Stimulated activated CD4-positive, alpha-beta T cell treated with anti-CD3 and anti-CD28 coated beads, Interleukin-15, amount 100 ng/mL, for 1 hour (primary cell): ENCODE data around the gene ADARB2.
"Not testable (repeated sequence)": the region's sequence is repeated elsewhere in the genome, so short reads cannot be mapped to it uniquely, and the experiment has no call there.

Experiments
- DNase-seq, 2 donors: peaks; one replicate each; pipeline ENCODE4 v3.0.0-alpha.2; 2020; ENCODE audit warnings: low read depth in 1 of 2, low spot score in 1 of 2

ADARB2 gene

DNA sequence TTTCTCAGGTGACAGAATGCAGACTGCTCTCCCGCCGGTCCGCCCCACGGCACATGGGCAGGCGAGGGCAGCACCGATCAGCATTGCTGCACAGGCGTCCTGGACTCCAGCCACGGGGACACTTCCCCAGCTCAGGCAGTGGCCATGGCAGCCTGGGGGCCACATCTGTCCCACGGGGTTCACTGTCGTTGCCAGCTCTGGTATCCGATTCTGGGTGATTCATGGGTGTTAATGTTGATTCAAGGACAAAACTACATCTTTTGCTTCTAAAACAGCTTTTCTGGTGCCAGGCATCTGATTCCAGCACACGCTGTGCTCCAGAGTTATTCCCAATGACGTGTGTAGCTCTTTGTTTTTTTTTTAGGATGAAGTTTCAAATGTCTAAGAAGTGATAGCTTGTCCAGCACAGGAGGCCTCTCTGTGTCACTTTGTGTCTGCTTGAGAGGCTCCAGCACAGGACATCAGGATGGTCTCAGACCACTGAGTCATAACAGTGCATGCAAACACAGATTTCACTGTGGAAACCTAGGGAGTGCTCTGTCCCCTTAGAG is 463.1 kb downstream of the ADARB2 start:
- no peak for DNase-seq

DNA sequence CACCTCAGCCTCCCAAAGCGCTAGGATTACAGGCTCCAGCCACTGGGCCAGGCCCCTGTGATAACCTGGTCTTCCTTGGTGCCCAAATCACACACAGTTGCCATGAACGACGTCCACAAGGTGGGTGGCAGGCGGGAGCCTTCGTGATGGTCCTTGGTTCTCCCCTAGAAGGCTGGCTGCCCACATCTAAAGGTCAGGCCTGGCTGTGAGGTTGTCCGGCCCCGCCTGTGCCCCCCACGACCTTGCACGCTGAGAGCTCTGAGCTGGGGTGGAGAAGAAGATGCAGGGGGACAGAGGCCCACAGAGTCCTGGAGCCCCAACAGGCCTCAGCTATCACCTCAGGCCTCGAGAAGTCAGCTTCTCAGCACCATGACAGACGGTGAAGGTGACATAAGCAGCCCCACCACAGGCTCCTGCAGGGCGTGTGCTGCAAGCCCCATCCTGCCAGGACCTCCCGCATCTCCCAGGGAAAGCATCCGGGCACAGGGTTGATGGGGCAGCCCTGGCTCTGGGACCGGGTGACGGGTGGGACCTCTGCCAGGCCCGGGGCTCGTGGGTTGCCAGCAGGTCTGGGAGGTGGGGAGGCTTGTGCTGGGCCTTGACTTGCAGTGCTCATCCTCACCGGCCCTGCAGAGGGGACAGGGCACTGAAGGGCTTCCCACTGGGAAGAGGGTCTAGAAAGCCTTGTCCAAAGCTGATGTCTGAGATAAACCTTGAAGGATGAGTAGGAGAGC is 463.8 kb downstream of the ADARB2 start:
- DNase-seq, result no peak

DNA sequence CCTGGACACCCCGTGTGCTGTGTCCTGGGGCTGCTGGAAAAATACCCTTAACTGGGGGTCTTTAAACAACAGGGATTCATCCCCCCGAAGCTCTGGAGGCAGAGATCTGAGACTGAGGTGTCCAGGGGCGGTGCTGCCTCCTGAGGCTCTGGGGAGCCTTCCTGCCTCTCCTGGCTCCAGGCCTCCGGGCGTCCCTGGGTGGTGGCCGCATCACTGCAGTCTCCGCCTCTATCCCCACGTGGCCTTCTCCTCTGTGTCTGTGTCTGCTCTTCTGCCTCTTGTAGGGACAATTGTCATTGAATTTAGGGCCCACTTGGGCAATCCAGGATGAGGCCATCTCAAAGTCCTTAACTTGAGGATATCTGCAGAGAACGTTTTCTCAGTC is 464.6 kb downstream of the ADARB2 start:
- DNase-seq, result no peak

DNA sequence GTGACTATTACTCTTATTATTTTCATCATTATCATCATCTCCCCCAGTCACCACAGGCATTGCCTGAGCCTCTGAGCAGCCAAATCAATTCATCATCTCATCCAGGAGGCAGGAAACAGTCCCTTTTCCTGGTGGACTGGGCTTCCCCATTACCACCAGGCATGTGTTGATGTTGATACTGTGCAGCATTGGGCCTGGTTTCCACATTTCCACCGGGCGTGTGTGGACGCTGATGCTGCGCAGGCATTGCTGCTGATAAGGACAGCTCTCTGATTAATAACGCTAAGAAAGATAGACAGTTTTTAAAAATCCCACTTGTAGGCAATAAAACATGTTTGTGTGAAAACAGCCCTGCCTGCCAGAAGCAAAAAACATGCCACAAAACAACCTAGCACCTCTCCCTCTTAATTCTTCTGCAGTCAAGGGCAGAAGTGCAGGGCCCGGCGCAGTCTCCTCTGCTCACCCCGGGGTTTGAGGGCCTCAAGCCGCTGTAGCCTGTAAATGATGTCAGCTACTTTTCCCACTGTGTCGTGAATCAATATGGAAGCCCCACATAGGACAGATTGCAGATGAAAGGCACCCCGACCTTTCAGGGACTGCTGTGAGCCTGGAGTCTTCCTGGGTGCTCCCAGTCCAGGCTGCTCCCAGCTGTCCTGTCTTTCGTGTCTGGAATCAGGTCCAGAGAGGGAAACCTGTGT is 465.1 kb downstream of the ADARB2 start:
- no peak for DNase-seq

DNA sequence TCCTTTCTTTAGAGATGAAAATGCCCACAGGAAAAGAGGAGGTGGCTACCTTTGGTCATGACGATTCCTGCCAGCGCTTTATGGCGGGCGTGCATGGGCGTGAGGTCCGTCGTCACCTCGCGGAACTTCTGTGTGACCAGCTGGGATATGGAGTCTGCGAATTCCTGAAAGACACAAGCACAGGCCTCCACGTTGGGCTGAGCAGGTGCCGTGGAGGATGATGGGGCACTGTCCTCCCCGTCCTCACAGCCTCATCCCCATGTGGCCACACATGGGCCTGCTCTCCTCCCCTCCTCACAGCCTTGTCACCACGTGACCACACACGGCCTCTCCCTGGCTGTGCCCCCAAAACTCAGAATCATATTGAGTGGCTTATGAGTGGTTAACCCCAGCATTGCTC is 466.4 kb downstream of the ADARB2 start:
- DNase-seq, result no peak

DNA sequence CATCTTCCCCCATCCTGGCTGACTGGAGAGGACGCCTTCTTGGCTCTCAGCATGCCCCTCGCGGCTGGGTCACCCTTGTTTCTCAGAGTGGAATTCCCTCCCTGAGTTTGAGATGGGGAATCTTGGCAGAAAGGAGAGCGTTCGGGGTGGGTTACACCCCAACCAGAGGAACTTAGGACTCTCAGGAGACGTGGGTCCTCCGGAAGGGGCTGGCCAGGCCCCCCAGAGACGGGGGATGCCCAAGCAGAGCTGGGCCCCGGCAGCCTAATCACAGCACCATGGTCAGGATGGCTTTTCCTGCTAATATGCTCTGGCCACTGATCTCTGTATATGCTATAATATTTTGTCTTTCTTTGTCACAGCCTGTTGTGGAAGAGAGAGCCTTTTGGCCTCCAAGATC is 466.8 kb downstream of the ADARB2 start:
- DNase-seq, result no peak

DNA sequence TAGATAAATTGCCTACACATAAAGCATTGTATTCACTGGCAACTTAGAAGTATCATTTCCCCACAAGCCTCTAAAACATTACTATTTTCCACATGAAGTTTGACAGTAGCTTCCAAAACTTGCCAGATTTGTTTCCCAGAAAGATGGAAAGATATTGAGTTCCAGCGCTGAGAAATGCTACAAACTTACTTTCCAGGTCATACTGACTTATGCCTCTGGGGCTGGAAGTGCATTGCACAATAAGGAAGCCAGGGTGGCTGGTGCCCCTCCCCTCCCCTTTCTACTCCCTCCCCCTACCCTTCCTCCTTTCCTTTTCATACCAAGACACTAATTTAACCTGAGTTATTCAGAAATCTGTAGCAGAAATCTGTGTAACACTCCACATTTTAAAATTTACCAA is 468.5 kb downstream of the ADARB2 start:
- no peak for DNase-seq

DNA sequence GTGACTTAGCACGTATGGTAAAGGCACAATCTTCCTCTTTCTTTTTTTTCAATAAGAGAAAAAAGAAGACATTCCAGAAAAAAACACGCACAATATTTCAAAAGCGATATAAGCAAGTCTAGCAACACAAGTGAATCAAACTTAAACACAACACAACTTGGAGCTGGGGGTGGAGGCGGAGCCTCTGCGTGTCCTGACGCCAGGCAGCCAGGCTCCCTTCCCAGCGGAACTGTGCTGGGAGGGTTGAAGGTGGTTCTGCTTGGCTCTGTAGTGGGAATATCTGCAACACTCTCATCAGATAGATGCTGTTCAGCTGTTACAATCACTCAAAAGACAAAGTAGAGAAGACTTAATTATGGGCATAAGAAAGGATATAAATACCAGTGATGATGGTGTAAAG is 469.8 kb downstream of the ADARB2 start:
- no peak for DNase-seq

DNA sequence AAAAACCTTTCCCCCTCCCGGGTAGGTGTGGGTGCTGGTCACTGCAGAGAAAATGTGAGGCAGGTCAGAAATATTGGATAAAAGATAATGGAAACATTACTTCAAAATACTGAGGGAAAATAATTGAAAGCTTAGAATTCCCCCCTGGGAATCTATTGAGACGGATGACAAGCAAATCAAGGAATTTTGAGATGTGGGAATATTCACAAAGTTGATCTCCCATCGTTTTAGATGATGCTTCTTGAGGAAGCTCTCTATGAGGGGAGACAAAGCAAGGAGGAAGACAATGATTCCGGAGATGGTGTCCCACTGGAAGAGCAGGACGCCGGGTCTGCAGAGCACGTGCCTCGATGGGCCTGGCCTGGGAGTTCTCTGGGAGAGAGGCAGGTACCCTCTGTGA is 470.2 kb downstream of the ADARB2 start:
- DNase-seq, result no peak

DNA sequence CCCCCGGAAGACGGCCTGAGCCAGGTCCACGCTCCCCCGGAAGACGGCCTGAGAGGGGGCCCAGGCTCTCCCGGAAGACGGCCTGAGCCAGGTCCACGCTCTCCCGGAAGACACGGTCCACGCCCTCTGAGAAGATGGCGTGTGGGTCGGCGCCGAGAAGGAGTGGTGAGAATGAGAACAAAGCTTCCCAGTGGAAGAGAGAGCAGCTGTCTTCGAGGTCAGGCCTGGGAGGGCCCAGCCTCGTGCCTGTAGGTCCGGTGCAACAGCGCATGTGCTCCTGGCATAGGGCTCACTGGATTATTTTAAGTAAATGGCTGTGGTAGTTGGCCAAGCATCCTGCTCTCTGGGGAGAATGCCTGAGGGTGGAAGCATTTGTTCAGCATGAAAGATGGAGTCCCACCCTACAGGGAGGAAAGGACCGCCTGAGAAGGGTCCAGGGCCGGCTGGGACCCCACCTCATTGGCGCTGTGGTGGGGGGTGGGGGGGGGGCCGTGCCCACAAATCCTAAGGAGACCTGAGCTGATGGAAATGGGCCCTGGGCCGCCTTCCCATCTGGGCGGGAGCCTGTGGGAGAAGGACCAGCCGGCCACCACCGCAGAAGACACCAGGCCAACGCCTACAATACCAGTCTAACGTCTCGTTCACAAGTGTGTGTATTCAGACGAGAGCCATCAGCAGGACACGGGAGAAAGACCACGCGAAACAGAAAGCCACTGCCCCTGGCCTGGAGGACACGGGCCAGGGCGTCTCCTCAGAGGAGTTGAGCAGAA is 471.1 kb downstream of the ADARB2 start:
- DNase-seq, result no peak

DNA sequence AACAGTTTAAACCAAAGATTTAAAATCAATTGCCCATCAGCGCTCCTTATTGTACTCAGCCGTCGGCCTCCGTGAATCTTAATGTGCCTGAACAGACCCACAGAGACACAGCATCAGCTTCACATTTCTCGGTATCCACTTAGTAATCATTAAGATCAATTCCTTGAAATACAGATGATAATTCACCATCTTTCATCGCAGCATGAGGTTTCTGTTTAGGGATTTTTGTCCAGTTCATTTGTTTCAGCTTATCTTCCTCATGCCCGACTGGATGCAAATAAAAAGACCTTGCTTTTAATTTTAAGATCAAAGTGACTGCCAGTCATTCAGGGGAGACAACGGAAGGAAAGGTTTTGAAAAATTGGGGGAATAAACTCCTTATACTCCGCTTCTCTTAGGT is 473.3 kb downstream of the ADARB2 start:
- no peak for DNase-seq

DNA sequence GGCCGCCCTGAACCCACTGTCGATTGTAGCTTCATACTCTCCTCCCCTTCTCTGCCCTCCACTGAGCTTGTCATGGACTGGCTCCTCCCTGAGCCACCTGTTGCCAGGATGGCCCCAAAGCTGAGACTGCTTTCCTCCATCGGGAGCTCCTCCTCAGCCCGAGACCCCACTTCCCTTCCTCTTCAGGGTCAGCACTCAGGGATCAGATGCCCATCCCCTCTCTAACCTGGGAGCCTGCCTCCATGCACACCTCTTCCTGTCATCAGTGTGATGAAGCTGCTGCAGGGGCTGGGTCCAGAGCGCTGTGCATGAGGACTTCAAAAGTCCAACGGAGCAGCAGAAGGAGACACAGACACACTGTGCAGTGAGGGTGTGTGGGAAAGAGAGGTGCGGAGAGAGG is 480.1 kb downstream of the ADARB2 start:
- no peak for DNase-seq

DNA sequence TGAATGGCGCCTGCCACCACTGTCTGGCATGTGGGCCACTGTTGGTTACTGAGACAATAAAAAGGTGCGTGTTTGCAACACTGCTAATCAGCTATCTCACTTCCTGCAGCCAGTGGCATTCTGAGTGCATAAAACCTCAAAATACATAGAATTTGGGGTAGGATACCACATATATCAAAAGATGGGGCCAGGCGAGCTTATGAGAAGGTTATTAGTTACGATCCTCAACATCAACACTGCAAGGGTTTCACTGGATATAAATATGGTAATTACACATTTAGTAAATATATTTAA is 480.9 kb downstream of the ADARB2 start:
- DNase-seq, result no peak

DNA sequence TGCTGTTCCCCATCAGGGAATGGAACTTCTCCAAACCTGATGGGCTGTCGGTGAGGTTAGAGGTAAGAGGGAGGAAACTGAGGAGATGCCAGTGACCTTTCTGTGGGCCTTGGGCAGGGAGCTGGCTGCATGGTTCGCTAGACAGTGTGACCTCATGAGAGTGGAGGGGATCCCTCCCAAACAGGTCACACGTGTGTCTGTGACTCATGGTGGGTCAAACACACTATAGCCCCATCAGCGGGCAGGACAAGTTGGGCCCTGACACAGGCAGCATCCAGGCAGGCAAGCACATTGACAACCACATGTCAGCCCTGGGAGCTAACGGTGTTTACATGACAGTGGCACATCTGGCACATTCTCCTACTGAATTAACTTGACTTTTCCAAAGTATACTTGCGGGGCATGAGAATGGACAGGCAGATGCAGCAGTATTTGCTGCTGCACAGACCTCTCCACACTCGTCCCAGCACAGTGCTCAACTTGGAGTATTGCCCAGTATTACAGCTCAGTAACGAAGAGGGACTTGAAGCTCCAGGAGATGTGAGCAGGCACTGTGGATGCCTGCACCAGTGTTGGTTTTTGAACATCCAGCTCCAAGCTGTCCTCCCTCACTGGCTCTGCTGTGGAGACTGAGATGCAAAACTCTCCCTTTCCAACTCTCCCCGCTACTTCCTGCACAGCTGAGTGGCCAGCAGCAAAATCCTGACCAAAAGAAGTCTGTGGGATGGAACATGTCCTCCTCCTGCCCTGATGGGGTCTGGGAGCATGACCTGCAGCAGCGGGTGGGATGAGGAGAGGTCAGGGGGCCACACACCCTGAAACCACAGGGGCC is 481.5 kb downstream of the ADARB2 start:
- no peak for DNase-seq

DNA sequence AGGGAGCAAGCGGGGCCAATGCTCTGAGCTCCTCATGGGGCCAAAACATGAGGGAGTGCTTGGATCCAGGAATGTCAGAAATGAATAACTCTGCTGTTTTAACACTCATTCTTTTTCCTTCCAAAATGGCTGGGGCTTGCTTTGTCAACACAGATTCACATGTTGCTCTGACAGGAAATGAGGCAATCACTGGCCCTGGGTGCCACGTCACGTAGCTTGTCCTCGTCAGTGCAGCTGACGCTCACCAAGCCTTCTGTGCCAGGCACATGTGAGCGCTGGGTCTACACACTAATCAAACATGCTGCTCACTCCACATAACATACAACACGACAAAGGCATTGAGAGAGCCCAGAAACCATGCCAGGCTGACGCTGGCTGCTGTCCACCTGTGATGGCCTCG is 482.2 kb downstream of the ADARB2 start:
- DNase-seq, result no peak

DNA sequence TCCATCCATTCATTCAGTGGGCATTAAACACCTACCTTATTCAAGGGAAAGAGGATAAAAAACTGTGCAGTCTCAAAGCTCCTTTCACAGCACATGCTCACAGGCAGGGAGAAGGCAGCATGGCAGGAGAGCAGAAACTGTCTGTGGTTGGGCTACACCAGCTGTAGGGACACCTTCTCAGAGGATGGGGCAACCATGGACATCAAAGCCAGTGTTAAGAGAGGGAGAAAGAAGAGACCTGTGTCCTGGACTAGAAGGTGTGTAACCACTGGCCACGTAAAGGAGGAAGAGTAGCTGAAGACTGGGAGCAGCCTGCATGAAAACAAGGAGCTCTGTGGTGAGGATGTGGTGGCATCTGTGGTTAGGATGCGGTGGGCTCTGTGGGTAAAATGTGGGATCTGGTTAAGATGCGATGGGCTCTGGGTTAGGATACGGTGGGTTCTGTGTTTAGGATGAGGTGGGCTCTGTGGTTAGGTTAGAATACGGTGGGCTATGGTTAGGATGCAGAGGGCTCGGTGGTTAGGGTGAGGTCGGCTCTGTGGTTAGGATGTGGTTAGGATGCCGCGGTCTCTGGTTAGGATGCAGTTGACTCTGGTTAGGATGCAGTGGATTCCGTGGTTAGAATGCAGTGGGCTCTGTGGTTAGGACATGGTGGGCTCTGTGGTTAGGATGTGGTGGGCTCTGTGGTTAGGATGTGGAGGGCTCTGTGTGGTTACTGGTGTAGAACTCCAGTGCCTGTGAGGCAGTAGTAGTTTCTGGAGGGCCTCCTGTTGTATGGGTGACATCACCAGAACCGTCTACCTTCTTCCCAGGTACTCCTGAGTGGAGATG is 483.6 kb downstream of the ADARB2 start:
- no peak for DNase-seq

DNA sequence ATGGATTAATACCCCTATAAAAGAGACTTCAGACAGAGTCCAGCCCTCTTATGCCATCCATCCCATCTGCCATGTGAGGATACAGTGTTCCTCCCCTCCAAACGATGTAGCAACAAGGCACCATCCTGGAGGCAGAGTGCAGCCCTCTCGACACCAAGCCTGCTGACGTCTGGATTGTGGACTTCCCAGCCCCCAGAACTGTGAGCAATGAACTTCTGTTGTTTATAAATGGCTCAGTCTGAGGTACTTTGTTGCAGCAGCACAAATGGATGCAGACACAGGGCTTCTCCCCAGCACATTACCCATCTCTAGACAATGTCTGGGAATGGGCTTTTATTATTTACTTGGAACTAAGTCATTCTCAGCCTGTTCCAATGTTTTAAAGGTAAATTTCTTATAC is 485.6 kb downstream of the ADARB2 start:
- no peak for DNase-seq

DNA sequence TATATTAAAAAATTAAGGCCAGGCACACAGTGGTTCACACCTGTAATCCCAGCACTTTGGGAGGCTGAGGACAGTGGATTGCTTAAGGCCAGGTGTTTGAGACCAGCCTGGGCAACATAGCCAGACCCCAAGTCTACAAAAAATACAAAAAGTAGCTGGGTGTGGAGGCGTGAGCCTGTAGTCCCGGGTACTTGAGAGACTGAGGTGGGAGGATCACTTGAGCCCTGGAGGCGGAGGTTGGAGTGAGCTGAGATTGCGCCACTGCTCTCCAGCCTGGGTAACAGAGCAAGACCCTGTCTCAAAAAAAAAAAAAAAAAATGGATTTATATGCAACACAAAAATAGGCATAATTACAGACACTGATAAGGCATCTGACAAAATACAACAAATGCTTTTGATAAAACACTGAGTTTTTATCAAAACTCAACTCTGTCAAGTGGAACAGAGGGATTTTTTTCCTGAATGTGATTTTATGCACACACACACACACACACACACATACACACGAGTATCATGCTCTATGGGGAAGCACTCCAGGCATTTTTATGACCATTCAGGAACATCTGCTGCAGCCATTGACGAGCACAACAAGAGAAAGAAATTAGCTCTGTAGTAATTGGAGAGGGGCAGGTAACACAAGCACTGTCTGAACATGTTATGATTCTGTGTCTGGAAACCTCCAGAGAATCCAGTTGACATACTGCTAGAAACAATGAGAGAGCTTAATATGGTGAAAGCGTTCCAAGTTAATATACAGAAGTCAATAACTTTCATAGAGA is 488.0 kb downstream of the ADARB2 start:
- no peak for DNase-seq

DNA sequence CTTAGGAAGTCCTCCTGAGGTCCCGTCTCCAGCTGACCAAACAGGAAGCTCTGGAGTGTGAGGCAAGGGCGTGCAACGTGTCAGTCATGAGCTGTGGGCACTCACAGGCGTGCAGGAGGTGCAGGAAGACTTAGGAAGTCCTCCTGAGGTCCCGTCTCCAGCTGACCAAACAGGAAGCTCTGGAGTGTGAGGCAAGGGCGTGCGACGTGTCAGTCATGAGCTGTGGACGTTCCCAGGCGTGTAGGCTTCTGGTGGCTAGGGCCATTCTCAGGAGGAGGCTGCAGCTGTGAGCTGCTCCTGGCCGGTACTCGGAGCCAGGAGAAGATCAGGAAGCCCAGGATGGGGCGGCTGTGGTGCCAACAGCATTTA is 489.1 kb downstream of the ADARB2 start:
- DNase-seq, result not testable (repeated sequence)
